T follicular helper cell (primary cell): ENCODE data around the gene FMNL2.
"Not testable (repeated sequence)": the region's sequence is repeated elsewhere in the genome, so short reads cannot be mapped to it uniquely, and the experiment has no call there.

Experiments
- DNase-seq: peaks from one replicate; pipeline ENCODE4 v3.0.0-alpha.2; 2020; ENCODE audit warnings: low read depth

FMNL2 gene

DNA sequence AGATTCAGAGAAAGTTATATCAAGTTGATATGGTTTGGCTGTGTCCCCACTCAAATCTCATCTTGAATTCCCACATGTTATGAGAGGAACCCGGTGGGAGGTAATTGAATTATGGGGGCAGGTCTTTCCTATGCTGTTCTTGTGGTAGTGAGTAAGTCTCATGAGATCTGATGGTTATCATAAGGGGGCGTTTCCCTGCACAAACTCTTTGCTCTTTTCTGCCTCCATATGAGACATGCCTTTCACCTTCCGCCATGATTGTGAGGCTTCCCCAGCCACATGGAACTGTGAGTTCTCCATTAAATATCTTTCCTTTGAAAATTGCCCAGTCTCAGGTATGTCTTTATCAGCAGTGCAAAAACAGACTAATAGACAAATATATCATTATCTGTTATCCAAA lies 187.5 kb downstream of the FMNL2 start:
- not testable (repeated sequence) for DNase-seq

DNA sequence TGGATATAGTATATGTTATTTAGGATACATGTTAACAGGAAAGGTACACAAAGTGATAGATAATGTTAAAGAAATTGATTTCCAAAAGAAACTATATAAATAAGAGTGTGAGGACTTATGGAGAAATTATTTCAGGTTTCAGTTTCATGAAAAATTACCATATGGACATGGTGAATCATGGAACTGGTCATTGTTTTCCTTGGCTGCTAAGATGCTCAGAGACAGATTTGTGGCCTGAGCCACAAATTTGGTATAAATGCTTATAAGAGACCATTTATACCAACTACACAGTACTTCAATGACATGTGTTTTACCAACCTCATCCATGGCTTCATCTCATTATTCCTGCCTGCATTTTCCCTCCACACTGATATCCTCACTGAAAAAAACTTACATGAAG lies 188.1 kb downstream of the FMNL2 start:
- no peak for DNase-seq

DNA sequence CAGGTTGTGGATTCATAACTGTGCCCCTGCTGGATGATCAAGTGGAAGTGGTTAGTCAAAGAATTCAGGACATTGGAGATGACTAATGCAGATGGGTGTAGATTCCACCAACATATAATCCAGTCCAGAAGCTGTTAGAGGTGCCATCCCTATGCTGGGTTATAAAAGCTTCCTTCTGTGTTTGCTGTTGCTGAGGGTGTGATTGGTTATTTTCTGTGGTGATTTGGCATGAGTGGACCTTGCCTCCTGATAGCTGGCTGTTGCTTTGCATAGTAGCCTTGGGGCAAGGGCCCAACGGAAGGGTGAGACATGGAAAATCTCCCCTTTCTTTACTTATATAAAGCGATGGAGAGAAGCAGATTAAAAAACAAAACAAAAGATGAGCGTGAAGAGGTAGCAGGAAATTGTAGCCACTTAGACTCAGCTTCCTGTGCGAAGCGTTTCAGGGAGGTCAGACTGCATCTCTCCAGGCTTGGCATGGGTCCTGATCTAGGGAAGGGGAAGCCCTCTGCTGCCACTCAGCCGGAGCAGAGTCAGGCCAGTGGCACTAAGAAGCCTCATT lies 190.4 kb downstream of the FMNL2 start:
- no peak for DNase-seq

DNA sequence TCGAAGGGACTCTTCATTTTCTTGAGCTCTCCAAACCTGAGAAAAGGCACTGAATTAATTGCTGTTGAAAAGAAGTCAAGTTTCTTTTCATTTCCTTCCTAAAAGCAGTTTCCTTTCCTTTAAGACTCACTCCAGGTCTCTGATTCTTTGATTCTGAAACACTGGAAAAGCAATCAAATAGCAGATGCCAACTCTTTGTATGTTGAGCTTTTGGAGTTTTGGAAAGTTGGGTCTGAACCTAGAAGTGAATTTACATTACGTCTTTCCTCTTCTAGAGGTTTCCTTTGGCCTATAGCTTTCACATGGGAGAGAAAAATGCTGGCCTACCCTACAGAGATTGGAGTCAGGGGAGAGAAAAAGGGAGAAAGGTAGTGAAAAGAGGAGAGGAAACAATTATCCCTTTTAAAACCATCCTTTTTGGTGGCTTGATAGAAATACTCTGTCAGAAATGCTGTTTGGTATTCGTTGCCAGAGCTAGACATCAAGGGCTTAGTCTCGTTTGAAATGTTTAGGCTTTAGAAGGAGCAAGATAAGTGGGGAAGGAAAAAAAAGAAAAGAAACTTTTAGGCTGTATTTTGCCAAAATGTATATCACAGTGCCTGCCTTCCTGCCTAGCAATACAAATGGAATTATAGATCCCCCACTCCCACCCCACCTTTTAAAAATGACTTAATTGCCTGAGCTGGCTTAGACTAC lies 194.6 kb downstream of the FMNL2 start:
- no peak for DNase-seq

DNA sequence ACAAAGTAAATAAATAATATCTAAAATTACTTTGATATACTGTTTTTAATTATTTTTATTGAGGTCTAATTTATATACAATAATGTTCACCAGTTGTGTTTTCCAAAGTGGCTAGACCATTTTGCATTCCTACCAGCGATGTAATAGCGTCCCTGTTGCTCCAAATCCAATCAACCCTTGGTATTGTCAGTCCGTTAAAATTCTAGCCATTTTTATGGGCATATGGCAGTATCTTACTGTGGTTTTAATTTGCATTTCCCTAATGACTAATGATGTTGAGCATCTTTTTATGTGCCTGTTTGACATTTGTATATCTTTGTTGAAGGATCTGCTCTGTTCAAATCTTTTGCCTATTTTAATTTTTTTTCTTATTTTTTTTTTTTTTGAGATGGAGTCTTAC lies 197.3 kb downstream of the FMNL2 start:
- DNase-seq, result no peak

DNA sequence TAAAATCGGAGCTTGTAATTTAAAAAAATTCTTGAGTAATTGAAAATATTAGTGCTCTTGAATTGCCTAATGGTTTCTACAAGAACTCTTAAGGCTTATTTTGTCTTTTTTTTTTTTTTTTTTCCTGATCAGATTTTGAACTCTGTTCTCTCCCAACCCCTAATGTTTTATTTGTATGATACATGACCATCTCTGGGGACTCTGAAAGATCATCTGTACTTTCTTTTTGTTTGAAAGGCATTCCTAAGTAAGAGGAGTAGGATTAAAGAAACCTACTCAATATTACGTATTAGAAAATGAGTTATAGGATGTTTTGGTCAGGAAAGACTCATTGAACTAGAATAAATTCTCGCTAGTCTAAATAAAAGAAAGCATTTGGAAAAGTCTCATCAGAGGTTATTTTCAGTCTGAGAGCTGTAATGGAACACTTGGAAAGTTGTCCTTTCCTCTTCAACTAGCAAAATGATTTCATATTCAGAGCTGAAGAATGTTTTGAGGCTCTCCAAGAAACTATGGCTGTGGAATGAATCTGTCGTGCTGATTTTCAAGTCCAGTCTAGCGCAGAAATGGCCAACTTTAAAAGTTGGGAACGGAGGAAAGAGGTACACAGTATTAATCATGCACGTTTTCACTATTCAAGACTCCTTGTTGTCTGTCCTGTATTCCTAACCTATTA lies 199.6 kb downstream of the FMNL2 start:
- DNase-seq, result no peak

DNA sequence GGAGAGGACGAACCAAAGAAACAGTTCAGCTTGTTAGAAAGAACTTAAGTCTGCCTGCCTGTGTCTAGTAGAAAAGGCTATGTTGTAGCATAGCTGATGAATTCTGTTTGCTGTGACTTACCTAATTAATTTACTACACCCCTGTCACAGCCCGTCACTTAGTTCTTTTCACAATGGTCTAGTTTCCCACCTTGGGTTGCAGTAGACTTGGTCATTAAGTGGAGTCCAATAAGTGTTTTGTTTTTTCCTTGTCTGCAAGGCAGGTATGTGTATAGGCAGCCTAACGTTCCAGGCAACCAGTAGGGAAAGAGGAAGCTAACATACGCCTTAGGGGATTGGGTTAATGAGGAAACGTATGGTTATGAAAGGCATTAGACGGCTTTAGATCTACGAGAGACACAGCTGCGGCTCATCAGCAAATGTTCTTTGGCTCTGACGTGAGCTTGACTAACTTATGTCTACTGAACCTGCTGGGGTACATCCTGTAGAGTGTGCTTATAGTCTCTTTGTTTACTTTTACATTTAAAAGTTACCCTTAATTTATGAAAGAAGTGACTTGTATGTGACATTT lies 202.2 kb downstream of the FMNL2 start:
- DNase-seq, result no peak

DNA sequence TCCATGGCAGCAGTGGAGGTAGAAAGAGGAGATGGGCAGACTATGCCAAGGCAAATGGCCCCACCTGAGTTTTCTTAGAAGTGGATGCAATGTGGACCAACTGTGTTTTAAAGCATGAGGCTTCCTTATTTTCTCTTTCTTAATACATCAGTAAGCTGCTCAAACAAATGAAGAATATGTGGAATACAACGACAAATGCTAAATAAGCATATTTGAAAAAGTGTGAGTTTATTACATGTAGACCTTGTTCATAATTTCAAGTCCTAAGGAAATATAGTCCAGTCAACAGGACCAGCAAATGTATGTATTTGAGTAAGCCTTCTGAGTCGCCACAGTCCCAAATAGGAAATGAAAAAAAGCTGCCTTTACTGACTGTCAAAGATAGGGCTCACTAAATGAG lies 204.4 kb downstream of the FMNL2 start:
- no peak for DNase-seq

DNA sequence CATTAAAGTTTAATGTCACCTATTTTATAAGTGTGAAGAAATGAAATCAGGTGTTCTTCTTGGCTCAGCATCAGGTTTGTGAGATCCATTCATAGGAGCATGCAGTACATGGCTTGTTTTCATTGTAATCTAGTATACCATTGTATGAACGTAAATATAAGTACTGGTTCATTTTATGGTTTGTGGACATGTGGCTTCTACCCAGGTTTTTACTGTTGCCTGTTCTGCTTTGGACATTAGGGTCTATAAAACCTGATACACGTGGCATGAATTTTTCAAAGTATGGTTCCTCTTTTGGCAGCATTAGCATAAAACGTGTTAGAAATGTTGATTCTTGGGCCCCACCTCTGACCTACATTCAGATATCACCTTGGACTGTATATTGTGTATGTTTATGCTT lies 206.7 kb downstream of the FMNL2 start:
- DNase-seq, result no peak

DNA sequence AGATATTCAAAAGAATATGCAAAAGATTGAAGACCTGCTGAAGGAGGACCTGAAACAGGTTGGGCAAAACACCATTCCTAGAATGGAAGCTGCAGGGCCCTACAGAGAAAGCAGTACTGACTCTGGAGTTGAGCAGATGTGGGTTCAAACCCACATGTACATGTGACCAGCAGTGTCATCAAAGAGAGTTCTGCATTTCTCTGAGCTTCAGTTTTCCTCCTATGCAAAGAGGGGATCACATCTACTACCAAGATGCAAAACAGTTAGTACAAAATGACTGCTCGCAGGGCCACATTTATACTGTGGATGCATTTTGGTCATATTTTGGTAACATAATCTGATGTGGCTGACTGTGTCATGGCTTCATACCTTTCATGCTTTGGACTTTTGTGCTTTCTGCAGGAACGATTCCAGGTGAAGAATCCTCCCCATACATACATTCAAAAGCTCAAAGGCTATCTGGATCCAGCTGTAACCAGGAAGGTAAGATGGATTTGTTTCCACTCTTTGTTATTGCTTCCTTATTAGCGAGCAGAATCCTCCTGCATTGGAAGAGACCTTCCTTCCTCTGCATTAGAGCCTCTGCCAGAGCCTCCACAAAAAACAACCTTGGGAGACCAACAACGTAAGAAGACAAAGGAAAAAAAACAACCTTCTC lies 207.5 kb downstream of the FMNL2 start:
- no peak for DNase-seq

DNA sequence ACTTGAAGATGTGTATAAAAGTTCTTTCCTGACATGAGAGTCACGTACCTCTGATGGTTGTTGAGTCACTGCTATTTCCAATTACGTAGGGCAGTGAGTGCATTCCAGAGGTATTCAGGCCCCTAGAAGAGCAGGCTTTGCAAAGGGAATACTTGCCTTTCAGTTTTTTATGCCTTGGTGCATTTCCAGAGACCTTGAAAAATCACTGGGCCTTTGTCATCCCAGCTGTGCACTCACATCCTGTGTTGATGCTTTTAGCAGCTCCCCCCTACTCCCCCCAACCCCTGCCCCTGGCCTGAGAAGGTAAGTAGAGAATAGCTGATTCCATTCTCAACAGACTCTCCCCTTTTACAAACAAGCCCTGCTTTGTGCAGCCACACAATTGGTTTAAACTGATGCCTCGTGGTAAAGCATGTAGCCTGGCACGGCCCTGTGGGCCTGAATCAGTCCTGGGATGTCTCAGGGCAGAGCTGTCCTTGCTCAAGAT lies 208.1 kb downstream of the FMNL2 start:
- DNase-seq, result no peak

DNA sequence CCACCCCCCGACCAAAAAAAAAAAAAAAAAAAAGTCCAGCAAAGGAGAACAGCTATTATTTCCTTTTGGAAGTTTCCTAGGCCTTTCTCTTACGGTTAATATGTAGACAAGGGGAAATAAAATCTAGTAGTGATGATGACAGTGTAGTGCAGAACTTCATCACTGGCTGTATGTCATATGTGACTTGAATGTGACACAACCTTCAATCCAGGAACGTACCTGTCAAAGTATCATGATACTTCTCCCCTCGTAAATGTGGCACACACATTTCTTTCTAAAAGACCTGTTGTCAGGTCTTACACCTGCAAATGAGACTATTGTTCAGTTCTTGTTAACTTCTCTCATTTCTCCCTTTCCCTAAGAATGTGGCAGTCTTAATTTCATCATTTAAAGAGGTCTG lies 208.7 kb downstream of the FMNL2 start:
- no peak for DNase-seq

DNA sequence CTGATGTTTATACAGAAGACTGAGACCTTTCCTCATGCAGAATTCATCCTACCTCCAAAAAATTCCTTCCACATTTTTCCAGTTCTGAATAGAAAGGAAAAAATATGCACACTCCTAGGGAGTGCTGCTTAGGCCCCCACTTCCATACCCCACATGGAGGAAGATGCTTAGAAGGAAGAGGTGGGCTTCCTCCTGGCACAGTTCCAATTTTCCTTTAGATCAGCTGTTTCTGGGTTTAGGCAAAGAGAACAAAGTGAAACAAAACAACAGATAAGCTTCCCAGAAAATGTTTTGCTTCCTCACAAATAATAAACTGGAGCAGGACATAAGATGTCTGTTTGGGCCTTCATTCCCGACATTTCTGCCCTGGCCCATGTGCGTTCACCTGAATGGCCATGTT lies 209.7 kb downstream of the FMNL2 start:
- DNase-seq, result no peak

DNA sequence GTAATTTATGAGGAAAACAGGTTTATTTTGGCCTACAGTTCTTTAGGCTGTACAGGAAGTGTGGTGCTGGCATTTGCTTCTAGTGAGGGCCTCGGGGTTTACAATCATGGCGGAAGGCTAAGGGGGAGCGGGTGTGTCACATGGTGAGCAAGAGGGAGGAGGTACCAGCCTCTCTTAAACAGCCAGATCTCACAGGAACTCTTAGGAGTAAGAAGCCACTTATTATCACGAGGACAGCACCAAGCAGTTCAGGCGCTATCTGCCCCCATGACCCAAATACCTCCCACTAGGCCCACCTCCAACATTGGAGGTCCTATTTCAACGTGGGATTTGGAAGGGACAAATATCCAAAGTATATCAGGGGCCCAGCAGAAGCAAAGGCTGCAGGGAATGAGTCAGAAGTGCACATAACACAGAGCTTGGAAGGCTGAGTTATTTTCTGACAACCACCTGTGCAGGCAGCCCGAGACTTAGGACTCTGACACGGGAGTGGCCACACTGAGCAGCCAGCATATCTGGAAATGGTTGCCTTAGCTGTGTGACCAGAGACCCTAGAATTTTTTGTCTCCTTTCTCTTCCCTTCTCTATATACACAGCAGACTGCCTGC lies 211.4 kb downstream of the FMNL2 start:
- DNase-seq, result no peak

DNA sequence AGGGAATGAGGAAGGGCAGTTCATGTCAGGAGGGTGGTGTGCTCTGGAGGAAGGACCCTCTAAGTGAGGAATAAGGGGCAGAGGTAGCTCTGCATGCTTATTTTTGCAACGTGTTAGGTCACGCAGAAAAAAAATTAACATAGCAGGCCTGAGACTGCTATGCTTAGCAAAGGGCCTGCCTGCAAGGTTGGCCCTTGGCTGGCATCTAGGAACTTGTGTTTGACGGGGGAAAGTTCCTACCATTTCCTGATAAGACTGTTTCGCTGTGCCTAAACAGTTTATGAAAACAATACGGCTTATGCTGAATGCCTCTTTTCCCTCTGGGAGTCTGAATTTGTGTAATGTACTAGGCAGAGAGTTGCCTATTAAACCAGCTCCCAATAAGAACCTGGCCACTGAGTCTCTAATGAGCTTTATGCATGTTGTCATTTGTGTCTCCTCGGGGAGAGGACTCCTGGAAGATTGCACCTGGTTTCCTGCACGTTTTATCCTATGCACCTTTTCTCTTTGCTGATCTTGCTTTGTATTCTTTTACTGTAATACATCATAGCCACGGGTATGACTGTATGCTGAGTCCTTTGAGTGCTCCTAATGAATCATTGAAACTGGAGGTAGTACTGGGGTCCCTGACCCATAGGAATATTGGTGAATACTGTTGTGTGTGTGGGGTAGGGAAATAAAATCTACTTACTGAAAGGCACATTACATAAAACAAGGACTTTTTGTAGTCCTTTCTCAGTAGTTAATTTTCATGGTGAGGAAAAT lies 213.3 kb downstream of the FMNL2 start:
- DNase-seq, result no peak

DNA sequence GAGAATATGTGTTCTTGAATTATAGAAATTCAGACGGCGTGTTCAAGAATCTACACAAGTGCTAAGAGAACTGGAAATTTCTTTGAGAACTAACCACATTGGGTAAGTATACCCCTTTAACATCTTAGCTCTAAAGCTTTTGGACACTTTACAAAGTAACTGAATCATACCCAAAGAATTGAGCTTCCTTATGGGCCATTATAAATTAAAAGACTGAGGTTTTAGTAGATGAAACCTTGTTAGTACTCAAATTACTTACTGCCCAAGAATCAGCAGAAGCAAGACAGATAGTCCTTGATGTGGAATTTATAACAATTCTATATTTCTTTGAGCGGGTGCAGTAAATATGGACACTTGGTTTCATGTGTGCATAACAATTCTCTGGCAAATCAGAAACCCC lies 214.0 kb downstream of the FMNL2 start:
- DNase-seq, result no peak

DNA sequence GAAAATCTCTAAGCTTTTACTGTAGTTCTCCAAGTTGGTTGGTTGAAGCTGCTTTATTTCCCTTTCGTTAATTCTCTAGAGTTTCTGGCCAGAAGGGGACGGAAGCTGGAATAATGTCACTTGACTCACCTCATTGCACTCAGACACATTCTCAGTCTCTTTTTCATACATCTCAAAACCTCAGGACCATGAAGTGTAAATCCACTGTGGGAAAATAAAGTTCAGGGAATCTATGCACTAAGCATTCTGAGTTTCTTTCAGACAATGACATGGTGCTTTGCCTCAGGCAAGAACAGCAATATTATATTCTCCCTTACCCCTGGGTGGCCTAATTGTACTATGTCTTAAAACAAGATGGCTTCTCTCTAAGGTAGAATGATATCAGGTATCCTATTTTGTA lies 214.4 kb downstream of the FMNL2 start:
- DNase-seq, result no peak

DNA sequence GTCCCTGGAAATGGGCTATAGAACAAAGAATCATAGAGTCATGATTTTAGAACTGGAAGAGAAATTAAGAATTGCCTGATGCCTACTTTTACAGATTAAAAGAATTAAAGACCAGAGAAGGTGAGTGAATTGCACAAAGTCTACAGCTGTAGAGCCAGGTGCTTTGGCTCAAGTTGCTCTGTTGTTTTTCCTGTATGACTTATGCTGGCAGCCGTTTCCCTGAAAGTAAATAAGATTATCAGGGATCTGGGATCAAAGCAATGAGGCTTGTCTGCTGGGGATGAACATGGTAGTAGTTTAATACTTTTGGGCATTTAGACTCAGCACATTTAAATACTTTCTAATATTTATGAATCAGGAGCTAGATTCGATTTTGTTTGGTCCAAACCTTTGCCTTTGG lies 215.4 kb downstream of the FMNL2 start:
- no peak for DNase-seq

DNA sequence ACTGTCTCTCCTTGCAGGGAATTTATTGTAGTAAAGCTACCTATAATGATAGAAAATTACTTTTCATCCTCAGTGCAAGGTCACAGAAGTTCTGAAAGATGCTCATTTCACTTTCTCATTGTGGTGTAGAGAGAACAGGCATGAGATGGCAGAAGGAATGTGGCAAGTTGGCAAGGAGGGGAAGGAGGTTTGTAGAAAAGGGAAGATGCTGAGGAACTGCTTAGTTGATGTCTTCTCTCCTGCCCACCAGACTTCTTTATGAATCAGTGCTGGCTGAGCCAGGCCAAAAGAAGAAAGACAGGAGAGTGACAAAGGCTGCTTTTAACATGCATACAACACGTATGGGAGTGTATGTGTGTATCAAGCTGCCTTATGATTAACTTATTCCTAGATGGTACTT lies 217.9 kb downstream of the FMNL2 start:
- DNase-seq, result no peak

DNA sequence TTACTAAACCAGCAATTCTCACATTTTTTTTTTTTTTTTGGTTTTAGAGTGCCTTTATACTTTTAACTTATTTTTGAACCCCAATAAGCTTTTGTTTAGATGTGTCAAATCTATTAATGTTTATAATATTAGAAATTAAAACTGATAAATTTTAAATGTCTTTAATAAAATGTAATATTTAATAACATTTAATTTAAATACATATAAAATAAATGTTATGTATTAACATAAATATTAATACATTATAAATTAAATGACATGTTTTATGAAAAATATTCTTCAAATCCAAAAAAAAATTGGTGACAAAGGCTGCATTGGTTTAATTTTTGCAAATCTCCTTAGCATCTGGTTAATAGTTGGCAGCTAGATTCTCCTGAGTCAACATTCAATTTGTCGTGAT lies 218.5 kb downstream of the FMNL2 start:
- no peak for DNase-seq

DNA sequence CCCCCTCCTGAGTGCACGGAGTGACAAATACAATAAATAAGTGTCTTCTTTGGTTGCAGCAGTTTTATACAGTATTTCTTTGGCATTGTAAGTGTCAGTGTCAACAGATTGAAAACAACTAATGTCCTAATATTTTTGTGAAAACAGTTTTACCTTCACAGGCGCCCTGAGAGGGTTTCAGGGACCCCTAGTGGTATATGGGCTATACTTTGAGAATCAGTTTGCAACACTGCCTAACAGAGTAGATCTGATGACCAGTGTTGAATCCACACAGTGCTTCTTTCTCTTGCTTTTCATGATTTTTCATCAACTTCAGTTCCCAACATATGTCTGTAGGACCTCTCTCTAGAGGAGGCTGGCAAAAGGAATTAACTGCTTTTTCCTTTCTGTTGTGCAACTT lies 220.1 kb downstream of the FMNL2 start:
- DNase-seq, result no peak
